ENCODE data around the gene PRDM16. TPM values are rescaled to one million over a fixed set of nuclear protein-coding genes. Genes with fewer than 3 reads are reported as not detected.

Gene PRDM16
- total and polyA plus RNA-seq, 2 of the 13 experiments (the other 11 are each of a cell fraction or from before 2014, with no cell fraction given) = 0.15 to 0.81 TPM

DNA sequence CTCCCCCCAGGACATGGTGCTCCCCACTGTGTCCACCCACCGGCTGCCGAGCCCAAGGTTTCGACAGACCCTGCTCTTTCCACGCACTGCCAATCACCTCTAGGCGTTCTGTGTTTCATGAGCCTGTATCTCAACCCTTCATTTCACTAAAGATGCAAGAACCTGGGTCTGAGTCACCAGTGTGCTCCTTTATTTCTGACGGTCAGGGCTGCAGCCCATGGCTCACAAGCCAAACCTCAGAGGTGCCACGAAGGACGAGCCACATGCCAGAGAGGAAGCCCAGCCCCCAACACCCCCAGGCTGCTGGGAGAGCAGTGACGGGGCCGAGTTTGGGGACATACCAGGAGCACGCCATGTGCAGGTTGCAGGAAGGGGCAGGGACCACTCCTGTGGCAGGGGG is 306.2 kb downstream of the PRDM16 start:
- BruUV-seq (replicated peaks) = no TSS peak
- H3K79me2 ChIP-seq (ENCODE audit: insufficient read depth, low read length) = no peaks in the 10 kb centered on the region
- WGBS (ENCODE audit: low lambda C conversion rate) = 59% methylated on average over 10 of the region's 11 CpGs
- in situ Hi-C loops (cut with HindIII; ENCODE audit: extremely low pct_ligation_motif_present, low pct_unique_long_range_greater_than_20kb) (no loop called here), intact Hi-C loops (cut with micrococcal nuclease; ENCODE audit: unreplicated experiment) (no loop called here)
- ChIA-PET POLR2A (no interaction called here), CTCF (ENCODE audit: low intra/inter-chr PET ratio, low total read pairs) (no interaction called here)
- FAIRE-seq = no peak
- no peak overlapping the region for H3K4me3 ChIP-seq (replicated peaks in 1 of 3; ENCODE audit: insufficient read depth in 1 of 3, low read depth in 2 of 3, low read length in 3 of 3)
- TF ChIP-seq NCOA1 (CRISPR knock-in tag; IDR thresholded peaks at IDR 0.05) (no peak), FOXK2 (IDR thresholded peaks at IDR 0.05) (no peak), ZNF263 (CRISPR knock-in tag; IDR thresholded peaks at IDR 0.05) (0 out of 2 replicates have a peak, but pooled peaks have one; percentile 20)
- H3K9me3 ChIP-seq (ENCODE audit: low read length) = no peaks in the 10 kb centered on the region
- no peaks in the 10 kb centered on the region for H3K4me1 ChIP-seq (ENCODE audit: insufficient read depth, low read length)
- no peak overlapping the region for H2AFZ ChIP-seq (ENCODE audit: low read length)
- H3K27ac ChIP-seq (ENCODE audit: extremely low read length, insufficient read depth, low read length) = no peak overlapping the region
- no peaks in the 10 kb centered on the region for H4K20me1 ChIP-seq (ENCODE audit: insufficient read depth, low read length)
- H3K27me3 ChIP-seq (ENCODE audit: control insufficient read depth in 1 of 2, insufficient read depth in 2 of 2, low read length in 2 of 2) = peaks cover 0 to 12% of the 10 kb centered on the region in 2 experiments; a peak in 2 of 5 replicates
- H3K4me2 ChIP-seq (ENCODE audit: low read depth, low read length) = no peak overlapping the region
- no peak overlapping the region for H3K9ac ChIP-seq (ENCODE audit: insufficient read depth, low read depth, low read length)
- no peaks in the 10 kb centered on the region for H3K36me3 ChIP-seq (replicated peaks in 1 of 2; ENCODE audit: control insufficient read depth in 1 of 2, insufficient read depth in 2 of 2, low read length in 2 of 2)
- no peak for DNase-seq (ENCODE audit: low spot score)
- ATAC-seq = no peak

DNA sequence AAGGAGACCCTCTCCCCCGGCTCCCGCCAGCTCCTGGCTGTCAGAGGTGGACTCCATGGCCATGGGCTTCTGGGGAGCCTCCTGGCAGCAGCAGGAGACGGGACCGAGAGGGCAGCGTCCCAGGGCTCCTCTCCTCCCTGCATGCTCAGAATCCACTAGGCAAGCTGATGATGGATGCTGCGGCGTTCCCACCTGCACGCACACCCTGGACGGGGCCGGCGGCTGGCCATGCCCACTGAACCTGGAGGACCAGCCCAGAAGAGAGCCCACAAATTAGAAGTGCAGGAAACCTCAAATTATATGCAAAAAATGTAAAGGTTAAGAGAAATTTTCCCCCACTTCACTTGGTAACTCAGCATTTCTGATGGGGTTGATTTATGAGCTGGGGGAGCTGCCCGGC is 308.2 kb downstream of the PRDM16 start:
- 88% methylated on average over 9 of the region's 12 CpGs for WGBS (ENCODE audit: low lambda C conversion rate)
- ATAC-seq (no peak), DNase-seq (ENCODE audit: low spot score) (no peak), FAIRE-seq (no peak)
- TF ChIP-seq NFYC (CRISPR knock-in tag; IDR thresholded peaks at IDR 0.05) (no peak), ZFY (CRISPR knock-in tag; IDR thresholded peaks at IDR 0.05) (no peak), ZNF564 (CRISPR knock-in tag; IDR thresholded peaks at IDR 0.05) (no peak), ZNF296 (CRISPR knock-in tag; conservative IDR thresholded peaks at IDR 0.05) (no peak), TGIF2 (CRISPR knock-in tag; IDR thresholded peaks at IDR 0.05) (no peak), MIER2 (CRISPR knock-in tag; IDR thresholded peaks at IDR 0.05) (no peak), RFXANK (CRISPR knock-in tag; IDR thresholded peaks at IDR 0.05) (no peak), ZEB1 (IDR thresholded peaks at IDR 0.05; ENCODE audit: insufficient replicate concordance, low read depth) (no peak), NFE2L2 (IDR thresholded peaks at IDR 0.05; ENCODE audit: low read length) (no peak), ZBTB8A (CRISPR knock-in tag; IDR thresholded peaks at IDR 0.05; ENCODE audit: borderline replicate concordance, low read depth) (no peak)
- TF ChIP-seq, protein P1, sequence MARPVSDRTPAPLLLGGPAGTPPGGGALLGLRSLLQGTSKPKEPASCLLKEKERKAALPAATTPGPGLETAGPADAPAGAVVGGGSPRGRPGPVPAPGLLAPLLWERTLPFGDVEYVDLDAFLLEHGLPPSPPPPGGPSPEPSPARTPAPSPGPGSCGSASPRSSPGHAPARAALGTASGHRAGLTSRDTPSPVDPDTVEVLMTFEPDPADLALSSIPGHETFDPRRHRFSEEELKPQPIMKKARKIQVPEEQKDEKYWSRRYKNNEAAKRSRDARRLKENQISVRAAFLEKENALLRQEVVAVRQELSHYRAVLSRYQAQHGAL (CRISPR knock-in tag; IDR thresholded peaks at IDR 0.05; ENCODE audit: not compliant biosample characterization) = no peak
- intact Hi-C loops (cut with micrococcal nuclease; ENCODE audit: unreplicated experiment) = no loop called here
- no peak overlapping the region for H3K9ac ChIP-seq (ENCODE audit: insufficient read depth, low read depth, low read length)
- no peak overlapping the region for H3K4me2 ChIP-seq (ENCODE audit: low read depth, low read length)
- no peak overlapping the region for H3K4me3 ChIP-seq (replicated peaks in 1 of 3; ENCODE audit: insufficient read depth in 1 of 3, low read depth in 2 of 3, low read length in 3 of 3)
- H3K27me3 ChIP-seq (ENCODE audit: control insufficient read depth in 1 of 2, insufficient read depth in 2 of 2, low read length in 2 of 2) = peaks cover 0 to 12% of the 10 kb centered on the region in 2 experiments; a peak in 2 of 5 replicates
- H2AFZ ChIP-seq (ENCODE audit: low read length) = no peak overlapping the region
- in situ Hi-C loops (cut with HindIII; ENCODE audit: extremely low pct_ligation_motif_present, low pct_unique_long_range_greater_than_20kb) = no loop called here
- no peaks in the 10 kb centered on the region for H3K4me1 ChIP-seq (ENCODE audit: insufficient read depth, low read length)
- no peaks in the 10 kb centered on the region for H4K20me1 ChIP-seq (ENCODE audit: insufficient read depth, low read length)
- H3K79me2 ChIP-seq (ENCODE audit: insufficient read depth, low read length) = no peaks in the 10 kb centered on the region
- CTCF ChIA-PET (ENCODE audit: low intra/inter-chr PET ratio, low total read pairs) = no interaction called here
- POLR2A ChIA-PET = no interaction called here
- no peaks in the 10 kb centered on the region for H3K36me3 ChIP-seq (replicated peaks in 1 of 2; ENCODE audit: control insufficient read depth in 1 of 2, insufficient read depth in 2 of 2, low read length in 2 of 2)
- H3K27ac ChIP-seq (ENCODE audit: extremely low read length, insufficient read depth, low read length) = no peak overlapping the region
- H3K9me3 ChIP-seq (ENCODE audit: low read length) = no peaks in the 10 kb centered on the region
- BruUV-seq (replicated peaks) = no TSS peak
